Measurements from ENCODE around the gene PTPRD.

The PTPRD gene

GRCh38 chr9:10268531-10269485 lies 344.0 kb downstream of the PTPRD start:
- DNase-seq (ENCODE audit: low read depth), result no peak

- no peak for DNase-seq (ENCODE audit: low read depth)
Observed at GRCh38 chr9:10265153-10265631, 347.6 kb downstream of the PTPRD start.

DNA sequence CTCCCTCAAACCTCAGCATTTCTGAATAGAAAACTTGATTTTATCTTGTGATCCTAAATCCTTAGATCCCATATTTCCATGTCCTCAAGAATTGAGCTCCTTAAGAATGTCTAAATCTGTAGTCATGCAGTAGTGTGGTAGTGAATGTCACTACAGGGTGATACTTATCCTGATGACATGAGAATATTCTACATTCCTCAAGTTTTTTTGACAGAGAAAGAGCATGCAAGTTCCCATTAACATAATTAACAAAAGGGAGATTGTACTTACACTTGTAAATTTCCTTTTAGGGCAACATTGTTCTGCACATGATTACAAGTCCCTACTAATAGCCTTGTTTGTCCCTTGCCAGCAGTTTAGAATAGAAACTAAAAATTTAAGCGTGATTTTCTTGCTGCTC lies 352.3 kb downstream of the PTPRD start:
- DNase-seq (ENCODE audit: low read depth), result no peak

DNA sequence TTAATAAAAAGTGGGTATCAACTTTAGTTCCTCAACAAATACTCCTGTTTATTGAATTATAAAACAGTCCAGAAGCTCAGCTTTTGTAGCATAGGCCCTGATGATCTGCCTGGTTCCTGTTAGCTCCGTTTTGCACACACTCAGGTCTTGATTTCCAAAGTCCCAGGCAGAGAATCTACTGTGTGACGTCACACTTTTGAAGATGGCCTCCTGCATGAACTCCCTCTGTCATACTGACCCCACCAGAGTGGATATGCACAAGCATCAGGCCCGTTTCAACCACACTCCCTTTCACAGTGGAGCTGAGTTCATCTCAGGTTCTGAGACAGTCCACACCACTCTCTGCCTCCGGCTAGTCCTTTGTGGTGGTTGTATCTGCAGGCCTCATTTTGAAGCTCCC lies 353.1 kb downstream of the PTPRD start:
- DNase-seq (ENCODE audit: low read depth), result no peak

DNA sequence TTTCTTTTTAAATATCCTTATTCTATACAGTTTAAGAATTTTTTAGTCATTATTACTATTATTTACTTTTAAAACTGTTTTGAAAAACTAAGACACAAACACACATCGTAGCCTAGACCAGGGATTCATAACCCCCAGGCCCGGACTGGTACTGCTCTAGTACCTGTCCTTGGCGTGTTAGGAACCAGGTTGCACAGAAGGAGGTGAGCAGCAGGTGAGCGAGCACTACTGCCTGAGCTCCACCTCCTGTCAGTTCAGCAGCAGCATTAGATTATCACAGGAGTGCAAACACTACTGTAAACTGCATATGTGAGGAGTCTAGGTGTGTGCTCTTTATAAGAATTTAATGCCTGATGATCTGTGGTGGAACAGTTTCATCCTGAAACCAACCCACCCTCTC lies 357.0 kb downstream of the PTPRD start:
- no peak for DNase-seq (ENCODE audit: low read depth)

DNA sequence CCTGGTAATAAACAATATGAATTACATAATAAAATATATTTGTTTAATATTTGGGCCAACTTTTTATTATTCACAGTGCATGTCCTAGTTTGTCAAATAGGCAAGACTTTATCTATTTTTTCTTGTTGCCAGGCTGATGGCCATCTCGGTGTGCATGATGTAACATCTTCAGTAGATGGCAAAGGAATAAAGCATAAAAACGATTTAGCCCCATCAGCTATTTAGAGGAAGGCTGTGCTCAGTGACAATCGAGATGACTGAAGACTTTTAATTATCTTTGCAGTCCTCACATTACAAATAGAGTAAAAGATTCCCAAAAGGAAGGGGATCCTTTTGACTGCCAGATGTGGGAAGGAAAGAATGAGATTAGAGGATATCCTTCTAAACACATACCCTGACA lies 358.5 kb downstream of the PTPRD start:
- DNase-seq (ENCODE audit: low read depth), result no peak

DNA sequence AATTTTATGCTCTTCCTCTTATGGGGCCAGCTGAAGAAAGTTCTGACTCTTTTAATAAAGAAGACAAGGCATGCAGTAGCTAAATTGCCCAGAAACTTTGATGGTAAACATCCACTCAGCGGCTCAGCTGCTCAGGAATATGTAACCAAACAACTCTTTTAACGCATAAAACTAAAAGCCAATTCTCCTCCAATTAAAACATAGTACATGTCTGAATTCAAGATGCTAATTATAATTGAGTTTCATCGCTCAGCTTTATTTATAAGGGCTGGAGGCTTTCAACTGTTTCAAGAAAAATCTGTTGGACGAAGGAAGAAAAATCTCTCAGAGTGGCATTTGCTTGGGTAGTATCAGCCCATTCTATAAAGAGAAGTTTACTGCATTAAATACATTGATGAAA lies 359.5 kb downstream of the PTPRD start:
- DNase-seq (ENCODE audit: low read depth), result no peak

DNA sequence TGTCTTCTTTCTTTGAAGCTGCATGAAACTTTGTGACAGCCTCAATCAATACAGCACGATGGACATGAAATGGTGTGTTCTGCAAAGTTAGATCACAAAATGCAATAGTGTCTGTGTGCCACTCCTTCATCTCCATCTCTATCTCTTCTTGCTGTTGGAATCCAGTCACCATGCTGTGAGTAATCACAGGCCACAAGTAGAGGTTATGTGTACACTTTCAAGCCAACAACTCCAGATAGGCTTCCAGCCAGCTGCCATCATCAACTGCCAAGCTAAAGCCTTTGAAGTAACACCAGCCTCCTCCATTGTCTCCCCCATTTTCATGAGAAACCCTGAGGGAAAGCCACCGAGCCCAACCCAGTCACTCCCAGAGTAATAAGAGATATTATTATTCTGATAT lies 360.6 kb downstream of the PTPRD start:
- DNase-seq (ENCODE audit: low read depth), result no peak

DNA sequence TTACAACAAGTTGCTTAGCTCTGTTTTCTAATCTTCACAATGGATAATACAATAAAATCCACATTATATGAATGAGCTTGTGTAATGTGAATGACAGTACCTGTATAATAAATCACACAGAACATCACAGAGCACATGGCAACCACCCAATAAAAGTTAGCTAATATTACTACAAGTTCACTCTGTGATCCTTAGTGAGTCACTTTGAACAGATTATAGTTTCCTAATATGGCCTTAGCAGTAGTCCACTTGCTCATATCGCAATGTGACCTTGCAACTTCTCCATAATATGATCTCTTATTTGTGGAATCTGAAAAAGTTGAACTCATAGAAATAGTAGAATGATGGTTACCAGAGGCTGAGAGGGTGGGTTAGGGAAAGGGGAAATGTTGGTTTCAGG lies 361.3 kb downstream of the PTPRD start:
- DNase-seq (ENCODE audit: low read depth), result no peak

GRCh38 chr9:10250219-10250618 lies 362.6 kb downstream of the PTPRD start:
- DNase-seq (ENCODE audit: low read depth), result no peak

DNA sequence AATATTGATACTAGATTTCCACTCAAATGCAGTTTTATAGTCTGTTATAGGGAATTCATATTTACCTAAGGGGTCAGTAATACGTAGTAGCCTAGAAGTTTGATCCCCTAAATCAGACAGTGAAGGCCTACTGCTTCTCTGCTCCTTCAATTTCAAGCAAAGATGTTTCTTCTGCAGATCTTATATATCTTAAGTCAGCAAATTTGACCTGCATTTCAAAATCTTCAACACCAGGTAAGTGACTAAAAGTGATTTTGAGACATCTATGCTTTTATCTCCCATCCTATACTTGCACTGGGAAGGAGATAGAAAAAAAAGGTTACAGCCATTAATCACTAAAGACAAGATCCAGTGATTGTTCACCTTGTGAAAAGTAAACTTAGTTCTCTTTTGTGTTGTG lies 363.9 kb downstream of the PTPRD start:
- DNase-seq (ENCODE audit: low read depth), result no peak

DNA sequence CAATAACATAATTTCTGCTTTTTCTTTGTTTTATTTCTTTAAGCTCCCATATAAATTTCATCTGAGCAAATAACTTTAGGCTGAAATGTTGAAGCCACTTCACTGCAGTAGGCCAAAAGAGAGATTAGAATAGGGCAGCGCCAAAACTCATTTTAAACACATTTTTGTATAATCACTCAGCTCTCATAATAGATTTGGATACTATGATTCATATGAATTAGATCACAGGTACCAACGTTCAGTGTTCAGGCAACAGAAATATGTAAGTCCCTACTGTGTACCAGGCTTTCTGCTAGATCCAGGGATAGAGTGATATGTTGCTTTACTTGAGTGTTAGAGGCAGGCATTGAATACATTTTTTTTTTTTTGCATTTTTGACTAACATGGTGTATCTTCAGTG lies 370.5 kb downstream of the PTPRD start:
- DNase-seq (ENCODE audit: low read depth), result no peak

DNA sequence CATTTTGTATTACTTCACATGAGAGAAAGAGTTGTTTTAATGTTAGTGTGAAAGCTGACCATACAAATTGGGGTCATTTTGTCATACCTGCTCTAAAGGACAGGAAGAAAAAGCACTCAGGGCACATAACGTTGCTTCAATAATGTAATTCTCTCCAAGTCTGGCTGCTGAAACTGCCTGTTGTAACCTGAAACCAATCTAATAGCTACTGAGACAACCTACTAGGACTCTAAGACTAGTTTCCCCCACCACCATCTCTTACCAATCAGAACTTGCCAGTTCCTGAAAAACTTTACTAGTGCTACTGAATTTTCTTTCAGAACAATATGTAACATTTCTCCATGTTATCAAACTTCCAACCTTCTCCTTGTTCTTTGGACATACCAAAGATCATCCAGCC lies 374.7 kb downstream of the PTPRD start:
- no peak for DNase-seq (ENCODE audit: low read depth)

DNA sequence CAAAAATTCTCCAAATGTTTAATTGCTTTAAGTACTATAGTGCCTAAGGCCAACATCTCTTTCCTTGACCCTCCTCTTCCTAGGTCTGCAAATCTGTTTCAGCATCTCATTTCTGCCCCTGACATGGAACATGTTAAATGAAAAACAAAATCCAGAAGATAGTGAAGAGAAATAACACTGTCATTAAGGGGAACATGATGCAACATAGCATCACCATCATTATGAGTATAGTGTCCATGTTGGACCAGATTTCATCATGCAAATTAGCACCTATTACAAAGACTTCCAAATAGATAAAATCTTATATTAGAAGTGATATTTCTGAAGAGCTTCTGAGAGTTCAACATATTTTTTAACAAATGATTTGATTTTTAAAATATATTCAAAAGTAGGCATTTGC lies 375.2 kb downstream of the PTPRD start:
- no peak for DNase-seq (ENCODE audit: low read depth)

DNA sequence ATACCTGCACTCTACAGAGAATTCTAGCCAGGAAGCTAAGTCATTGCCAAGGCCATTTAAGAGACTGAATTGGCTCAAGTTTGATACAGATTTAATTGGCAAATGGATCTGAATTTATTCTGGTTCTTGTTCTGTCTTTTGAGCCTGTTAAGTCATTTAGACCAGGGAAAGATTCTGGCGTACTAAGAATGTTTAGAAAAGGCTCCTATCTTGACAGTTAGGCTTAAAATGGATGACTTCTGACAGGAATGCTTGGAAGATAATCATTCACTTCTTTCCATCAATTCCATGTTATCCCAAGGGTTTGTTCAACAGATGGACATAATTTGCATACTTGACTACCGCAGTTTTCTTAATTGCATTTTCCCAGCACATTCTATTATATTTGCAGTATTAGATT lies 376.6 kb downstream of the PTPRD start:
- DNase-seq (ENCODE audit: low read depth), result no peak

DNA sequence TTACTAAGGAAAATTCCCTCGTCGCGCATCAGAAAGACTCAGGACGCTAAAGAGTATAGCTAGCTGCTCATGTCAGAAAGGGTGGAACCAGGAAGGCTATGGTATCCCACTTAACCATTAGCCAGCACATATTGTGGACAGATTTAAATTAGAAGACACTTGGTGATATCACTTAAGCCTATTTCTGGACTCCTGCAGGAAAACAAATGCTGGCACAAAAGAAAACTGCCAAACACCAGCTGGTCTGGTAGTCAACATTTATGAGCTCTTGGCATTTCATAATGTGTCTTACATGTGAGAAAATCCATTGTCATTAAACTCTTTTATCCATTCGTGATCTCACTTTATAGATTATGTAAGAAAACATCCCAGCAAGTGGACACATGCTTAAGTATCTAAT lies 377.4 kb downstream of the PTPRD start:
- DNase-seq (ENCODE audit: low read depth), result no peak

DNA sequence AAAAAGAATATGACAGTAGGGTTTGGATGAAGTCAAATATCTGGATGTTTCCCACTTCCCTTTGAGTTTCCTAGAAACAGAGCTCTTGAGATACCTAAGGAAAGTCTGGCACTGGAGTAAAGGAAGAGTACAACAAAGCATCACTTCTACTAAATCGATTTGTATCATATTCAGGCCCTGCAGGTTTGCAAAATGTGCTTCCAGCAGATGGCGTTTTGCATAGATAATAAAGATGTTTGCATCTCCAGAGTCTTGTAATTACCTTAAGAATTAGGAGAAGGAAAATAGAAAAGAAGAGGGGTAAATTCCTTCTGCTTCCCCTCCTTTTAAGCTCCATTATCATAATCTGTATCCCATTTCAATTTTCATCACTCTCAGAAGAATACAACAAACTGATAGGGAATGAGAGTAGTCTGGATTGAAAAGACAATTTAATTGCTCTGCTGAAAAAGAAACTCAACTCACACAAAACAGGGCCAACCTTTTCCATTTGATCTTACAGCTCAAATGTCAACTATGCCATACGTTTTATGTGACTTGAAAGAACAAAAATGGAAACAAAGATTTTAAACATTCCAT lies 380.4 kb downstream of the PTPRD start:
- no peak for DNase-seq (ENCODE audit: low read depth)

DNA sequence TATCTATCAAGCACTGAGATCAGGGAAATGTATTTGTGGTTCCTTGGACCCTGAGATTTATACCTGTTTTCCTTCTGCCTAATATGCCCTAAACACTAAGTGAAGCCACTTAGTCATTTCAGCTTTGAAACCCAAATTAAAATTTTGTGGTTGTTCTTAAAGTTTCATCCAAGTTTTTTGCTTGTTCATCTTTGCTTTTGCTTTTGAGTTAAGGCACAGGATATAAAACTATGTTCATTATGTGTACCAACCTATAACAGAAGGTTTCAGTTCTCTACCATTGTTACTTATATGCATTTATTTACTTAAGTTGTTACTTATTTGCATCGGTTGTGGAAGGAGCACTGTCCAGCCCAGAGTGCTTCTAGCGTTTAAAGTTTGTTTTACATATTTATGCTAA lies 382.3 kb downstream of the PTPRD start:
- no peak for DNase-seq (ENCODE audit: low read depth)

DNA sequence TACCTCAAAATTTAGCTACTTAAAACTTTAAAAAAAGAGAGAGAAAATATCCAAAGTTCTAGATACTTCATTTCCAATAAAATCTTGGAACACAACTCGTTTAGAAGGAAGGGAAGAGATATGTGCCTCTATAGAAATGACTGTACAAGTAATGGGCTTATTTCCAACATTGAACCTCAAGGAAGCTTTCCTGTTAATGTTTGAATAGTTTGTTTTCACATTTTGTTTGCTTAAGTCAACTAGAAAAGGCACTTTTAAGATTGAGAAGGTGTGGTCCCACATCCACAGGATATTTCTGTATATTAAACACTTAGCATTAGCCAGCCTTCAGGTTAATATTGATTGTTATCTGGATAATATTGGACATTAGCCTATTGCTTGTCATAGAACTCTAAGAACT lies 384.7 kb downstream of the PTPRD start:
- no peak for DNase-seq (ENCODE audit: low read depth)

DNA sequence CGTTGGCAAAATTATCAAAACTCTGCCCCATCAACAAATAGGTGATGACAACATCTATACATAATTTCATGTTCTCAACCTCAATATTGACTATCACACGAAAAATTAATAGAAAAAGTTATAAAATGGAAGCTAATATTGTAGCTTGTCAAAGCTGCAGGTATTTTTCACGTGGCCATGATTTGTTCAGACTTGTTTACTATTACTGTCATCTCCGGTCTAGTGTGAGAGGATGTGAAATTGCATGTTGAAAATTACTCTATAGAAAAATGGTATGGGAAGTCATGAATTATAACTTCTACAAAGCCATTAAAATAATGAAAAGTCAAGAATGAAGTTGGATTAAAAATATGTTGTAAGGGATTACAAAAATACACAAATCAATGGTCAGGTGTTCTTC lies 385.8 kb downstream of the PTPRD start:
- DNase-seq (ENCODE audit: low read depth), result no peak

GRCh38 chr9:10212702-10213101 lies 400.1 kb downstream of the PTPRD start:
- DNase-seq (ENCODE audit: low read depth), result no peak

DNA sequence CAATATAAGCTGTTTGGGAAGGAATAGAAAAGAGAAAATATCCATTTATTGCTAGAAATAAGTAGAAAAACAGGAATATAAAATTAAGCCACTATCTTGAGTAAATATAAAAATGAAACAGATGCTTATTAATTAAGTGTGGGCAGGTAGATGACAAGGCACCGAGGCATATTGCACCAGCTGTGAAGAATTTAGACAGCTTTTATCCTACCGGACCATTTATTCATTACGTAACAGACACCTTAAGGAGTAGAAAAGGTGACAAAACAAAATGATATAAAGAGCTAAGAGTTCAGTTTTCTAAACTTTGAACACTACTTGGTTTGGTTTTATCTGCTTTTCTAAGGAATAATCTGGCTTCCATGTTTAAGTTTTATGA lies 404.1 kb downstream of the PTPRD start:
- no peak for DNase-seq (ENCODE audit: low read depth)

DNA sequence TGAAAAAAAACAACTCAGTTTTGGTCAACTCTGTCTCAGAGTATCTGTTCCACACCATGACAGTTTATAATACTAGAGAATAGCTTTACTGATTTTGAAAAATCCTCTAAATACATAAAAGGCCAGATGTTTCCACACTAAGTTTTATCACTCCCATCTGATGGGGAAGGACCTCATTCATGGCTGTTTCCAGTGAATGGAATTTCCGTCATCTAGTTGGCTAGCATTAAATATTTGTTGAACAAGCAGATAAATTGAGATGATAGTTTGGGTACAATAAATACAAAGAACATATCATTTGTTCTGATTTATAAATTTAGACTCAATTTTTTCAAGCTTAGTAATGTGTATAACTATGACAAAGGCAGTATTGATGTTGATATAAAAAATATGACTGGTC lies 408.5 kb downstream of the PTPRD start:
- DNase-seq (ENCODE audit: low read depth), result no peak

DNA sequence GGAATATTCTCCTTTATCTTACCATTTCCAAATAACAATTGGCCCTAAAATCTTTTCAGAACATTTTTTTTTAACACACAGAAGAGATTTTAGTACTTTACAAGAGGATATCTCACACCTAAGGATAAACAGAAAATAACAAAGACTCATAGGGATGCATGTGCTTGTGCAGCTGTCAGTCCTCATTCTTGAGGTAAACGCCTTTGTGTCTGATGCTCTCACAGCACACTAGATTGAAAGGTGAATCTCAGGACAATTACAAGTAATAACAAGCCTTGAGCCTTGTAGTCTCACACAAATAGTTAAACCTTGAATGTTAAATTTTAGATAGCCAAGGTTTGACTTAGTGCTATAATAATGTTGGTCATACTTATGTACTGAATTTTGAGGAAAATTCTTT lies 439.2 kb downstream of the PTPRD start:
- DNase-seq (ENCODE audit: low read depth), result no peak
